Measurements from ENCODE around the gene NADK.

The NADK gene

GRCh38 chr1:1703796-1704195 is 74.5 kb downstream of the NADK start:
- DNase-seq: peak; percentile 54

- peak; percentile 35 for DNase-seq
Measured at GRCh38 chr1:1702506-1702905, 75.8 kb downstream of the NADK start.

Data from activated CD8-positive, alpha-beta memory T cell treated with anti-CD3 and anti-CD28 coated beads, Interleukin-2, amount 50 U/mL, for 48 hours (primary cell).